RWPE2 (cell line): Measurements from ENCODE around the gene TMEM163.
"Not testable (repeated sequence)": the region's sequence is repeated elsewhere in the genome, so short reads cannot be mapped to it uniquely, and the experiment has no call there.

ENCODE experiments used
- ATAC-seq: fragments of 200-7000 bp; cut with Tn5 transposase; 3 replicates; pipeline ENCODE4 v1.9.1; 2021; ENCODE audit warnings: low read depth
- DNase-seq: peaks from one replicate; pipeline ENCODE4 v3.0.0-alpha.2; 2020; ENCODE audit warnings: low spot score
- H3K27ac ChIP-seq: fragments of 450-650 bp; 2 replicates; pipeline ENCODE4 v1.5.1; 2017; ENCODE audit warnings: mild to moderate bottlenecking; ENCODE audit not compliant: poor library complexity, severe bottlenecking
- H3K27me3 ChIP-seq: fragments of 250-450 bp; sonication (Bioruptor Pico); 2 replicates; pipeline ENCODE4 v1.5.1; 2021; ENCODE audit warnings: mild to moderate bottlenecking, moderate library complexity; ENCODE audit not compliant: insufficient read depth, poor library complexity, severe bottlenecking
- H3K36me3 ChIP-seq: fragments of 250-450 bp; sonication (Bioruptor Pico); 2 replicates; pipeline ENCODE4 v1.5.1; 2020; ENCODE audit warnings: low read depth, mild to moderate bottlenecking, moderate library complexity
- H3K4me1 ChIP-seq: fragments of 250-450 bp; sonication (Bioruptor Pico); 2 replicates; pipeline ENCODE4 v1.5.1; 2021; ENCODE audit warnings: mild to moderate bottlenecking, moderate library complexity; ENCODE audit not compliant: insufficient read depth, poor library complexity, severe bottlenecking
- H3K4me3 ChIP-seq: fragments of 250-450 bp; sonication (Bioruptor Pico); 2 replicates; pipeline ENCODE4 v1.5.1; 2021; ENCODE audit warnings: mild to moderate bottlenecking, moderate library complexity; ENCODE audit not compliant: severe bottlenecking
- H3K9me3 ChIP-seq: fragments of 250-450 bp; sonication (Bioruptor Pico); 2 replicates; pipeline ENCODE4 v1.5.1; 2021; ENCODE audit warnings: mild to moderate bottlenecking, moderate library complexity; ENCODE audit not compliant: severe bottlenecking
- CTCF ChIP-seq: fragments of 450-650 bp; IDR thresholded peaks from one replicate; pipeline ENCODE4 v1.5.1; 2017; ENCODE audit warnings: mild to moderate bottlenecking, moderate library complexity; ENCODE audit not compliant: poor library complexity, severe bottlenecking

Gene TMEM163

DNA sequence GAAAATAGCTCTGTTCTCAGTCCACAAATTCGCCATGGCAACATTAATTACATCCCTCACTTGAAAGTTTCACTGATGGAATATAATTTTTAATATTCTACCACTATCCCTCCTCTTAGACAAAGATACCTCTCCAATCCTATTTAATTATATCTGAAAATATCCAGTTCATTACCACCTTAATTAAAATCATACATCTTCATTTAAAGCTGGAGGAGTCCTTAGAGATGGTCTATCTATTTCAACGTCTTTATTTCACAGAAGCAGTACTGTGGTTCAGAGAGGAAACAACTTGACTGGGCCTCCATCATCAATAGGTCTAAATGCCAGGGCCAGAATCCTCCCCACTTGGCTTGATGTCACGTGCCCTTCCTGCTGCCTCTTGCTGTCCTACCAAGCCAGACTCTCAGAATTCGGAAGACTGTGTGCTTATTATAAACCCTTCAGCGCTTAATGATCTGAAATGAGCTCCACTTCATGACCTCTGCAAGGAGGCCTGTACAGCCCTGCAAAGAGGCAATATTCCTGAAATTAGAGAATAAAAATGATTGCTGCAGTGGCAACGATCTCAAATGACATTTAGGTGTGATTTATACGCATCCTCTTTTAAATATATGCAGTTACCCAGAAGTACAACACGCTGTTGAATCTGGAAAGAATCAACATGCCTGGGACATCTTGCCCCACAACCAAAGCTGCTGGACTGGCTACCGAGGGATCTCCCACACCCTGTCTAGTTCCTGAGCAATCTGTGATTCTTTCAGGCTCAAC, 146.3 kb downstream of the TMEM163 start:
- ATAC-seq, result no peak

GRCh38 chr2:134570676-134571075, 148.1 kb downstream of the TMEM163 start:
- no peak overlapping the region for H3K27ac ChIP-seq
- DNase-seq (no peak), ATAC-seq (no peak)
- peaks cover 9% of the 10 kb centered on the region for H3K27me3 ChIP-seq
- no peaks in the 10 kb centered on the region for H3K36me3 ChIP-seq
- no peaks in the 10 kb centered on the region for H3K4me1 ChIP-seq
- no peaks in the 10 kb centered on the region for H3K9me3 ChIP-seq
- no peak for TF ChIP-seq CTCF
- H3K4me3 ChIP-seq, result no peak overlapping the region

More for the DNA sequence above, 146.3 kb downstream of the TMEM163 start:
- Histone ChIP-seq H3K4me1 (no peaks in the 10 kb centered on the region), H3K9me3 (no peaks in the 10 kb centered on the region), H3K27ac (no peak overlapping the region), H3K4me3 (no peak overlapping the region), H3K36me3 (no peaks in the 10 kb centered on the region), H3K27me3 (peaks cover 3% of the 10 kb centered on the region)
- no peak for DNase-seq
- TF ChIP-seq CTCF, result no peak

DNA sequence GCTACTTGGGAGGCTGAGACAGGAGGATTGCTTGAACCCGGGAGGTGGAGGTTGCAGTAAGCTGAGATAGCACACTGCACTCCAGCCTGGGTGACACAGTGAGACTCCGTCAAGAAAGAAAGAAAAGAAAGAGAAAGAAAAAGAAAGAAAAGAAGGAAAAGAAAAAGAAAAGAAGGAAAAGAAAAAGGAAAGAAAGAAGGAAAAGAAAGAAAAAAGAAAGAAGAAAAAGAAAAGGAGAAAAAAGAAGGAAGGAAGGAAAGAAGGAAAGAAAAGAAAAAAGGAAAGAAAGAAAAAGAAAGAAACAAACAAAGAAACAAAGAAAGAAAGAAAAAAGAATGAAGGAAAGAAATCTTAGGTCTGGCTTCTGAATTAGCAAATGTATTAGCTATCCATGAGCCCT, 150.4 kb downstream of the TMEM163 start:
- Histone ChIP-seq H3K9me3 (no peaks in the 10 kb centered on the region), H3K36me3 (no peaks in the 10 kb centered on the region), H3K4me3 (no peak overlapping the region), H3K27ac (no peak overlapping the region), H3K4me1 (no peaks in the 10 kb centered on the region), H3K27me3 (peaks cover 15% of the 10 kb centered on the region)
- DNase-seq (no peak), ATAC-seq (no peak)
- no peak for TF ChIP-seq CTCF

GRCh38 chr2:134567666-134568065, 151.1 kb downstream of the TMEM163 start:
- Histone ChIP-seq H3K27ac (no peak overlapping the region), H3K4me1 (no peaks in the 10 kb centered on the region), H3K36me3 (no peaks in the 10 kb centered on the region), H3K27me3 (peaks cover 15% of the 10 kb centered on the region), H3K9me3 (no peaks in the 10 kb centered on the region), H3K4me3 (no peak overlapping the region)
- DNase-seq, result no peak
- ATAC-seq, result no peak
- TF ChIP-seq CTCF, result no peak

DNA sequence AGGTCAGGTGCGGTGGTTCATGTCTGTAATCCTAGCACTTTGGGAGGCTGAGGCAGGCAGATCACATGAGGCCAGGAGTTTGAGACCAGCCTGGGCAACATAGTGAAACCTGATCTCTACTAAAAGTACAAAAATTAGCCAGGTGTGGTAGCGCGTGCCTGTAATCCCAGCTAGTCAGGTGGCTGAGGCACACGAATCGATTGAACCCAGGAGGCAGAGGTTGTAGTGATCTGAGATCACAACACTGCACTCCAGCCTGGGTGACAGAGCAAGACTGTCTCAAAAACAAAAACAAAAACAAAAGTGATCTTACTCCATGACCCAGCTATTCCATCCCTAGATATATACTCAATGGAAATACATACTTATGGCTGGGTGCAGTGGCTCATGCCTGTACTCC, 153.8 kb downstream of the TMEM163 start:
- H3K4me1 ChIP-seq, H3K9me3 ChIP-seq, H3K27ac ChIP-seq, ATAC-seq, DNase-seq, H3K4me3 ChIP-seq, H3K36me3 ChIP-seq: not testable (repeated sequence)
- peaks cover 15% of the 10 kb centered on the region for H3K27me3 ChIP-seq
